SK-N-SH treated with all-trans-retinoic acid at 6 μM for 48 hours (cell line): ENCODE measurements around the gene RHOU.

Experiments used
- ARNTL ChIP-seq: fragments of 450-650 bp; formaldehyde crosslinking; IDR thresholded peaks from 2 replicates; pipeline ENCODE4 v1.5.0; 2020; ENCODE audit warnings: low read depth, mild to moderate bottlenecking, moderate library complexity, borderline replicate concordance
- CSDC2 ChIP-seq: fragments of 250-450 bp; sonication (Bioruptor Pico); IDR thresholded peaks from 2 replicates; pipeline ENCODE4 v1.5.0; 2020; ENCODE audit warnings: mild to moderate bottlenecking, moderate library complexity
- ISL1 ChIP-seq: fragments of 250-450 bp; sonication (Bioruptor Pico); IDR thresholded peaks from 2 replicates; pipeline ENCODE4 v2.1.2; 2022; ENCODE audit warnings: mild to moderate bottlenecking, moderate library complexity
- OSR1 ChIP-seq: fragments of 250-450 bp; sonication (Bioruptor Pico); IDR thresholded peaks from 2 replicates; pipeline ENCODE4 v1.8.0; 2022; ENCODE audit warnings: moderate library complexity, mild to moderate bottlenecking, inconsistent platforms
- SNAI2 ChIP-seq: fragments of 250-450 bp; sonication (Bioruptor Pico); IDR thresholded peaks from 2 replicates; pipeline ENCODE4 v1.5.0; 2020; ENCODE audit warnings: mild to moderate bottlenecking, moderate library complexity
- TCF4 ChIP-seq: fragments of 250-450 bp; sonication (Bioruptor Pico); IDR thresholded peaks from 2 replicates; pipeline ENCODE4 v1.8.0; 2021; ENCODE audit warnings: mild to moderate bottlenecking, moderate library complexity, borderline replicate concordance
- ZC3H10 ChIP-seq: fragments of 250-450 bp; sonication (Bioruptor Pico); IDR thresholded peaks from 2 replicates; pipeline ENCODE4 v1.5.1; 2021; ENCODE audit warnings: mild to moderate bottlenecking, moderate library complexity
- ZNF565 ChIP-seq: fragments of 450-650 bp; formaldehyde crosslinking; conservative IDR thresholded peaks from 2 replicates; pipeline ENCODE4 v1.5.0; 2020; ENCODE audit warnings: low read depth, mild to moderate bottlenecking, moderate library complexity
- ZNF8 ChIP-seq: fragments of 450-650 bp; formaldehyde crosslinking; IDR thresholded peaks from 2 replicates; pipeline ENCODE4 v1.5.0; 2020; ENCODE audit warnings: mild to moderate bottlenecking, moderate library complexity
- TF ChIP-seq, protein P1 (sequence below): fragments of 250-450 bp; sonication (Bioruptor Pico); IDR thresholded peaks from 2 replicates; pipeline ENCODE4 v1.8.0; 2021; ENCODE audit warnings: low read depth, mild to moderate bottlenecking, moderate library complexity, borderline replicate concordance

DNA sequence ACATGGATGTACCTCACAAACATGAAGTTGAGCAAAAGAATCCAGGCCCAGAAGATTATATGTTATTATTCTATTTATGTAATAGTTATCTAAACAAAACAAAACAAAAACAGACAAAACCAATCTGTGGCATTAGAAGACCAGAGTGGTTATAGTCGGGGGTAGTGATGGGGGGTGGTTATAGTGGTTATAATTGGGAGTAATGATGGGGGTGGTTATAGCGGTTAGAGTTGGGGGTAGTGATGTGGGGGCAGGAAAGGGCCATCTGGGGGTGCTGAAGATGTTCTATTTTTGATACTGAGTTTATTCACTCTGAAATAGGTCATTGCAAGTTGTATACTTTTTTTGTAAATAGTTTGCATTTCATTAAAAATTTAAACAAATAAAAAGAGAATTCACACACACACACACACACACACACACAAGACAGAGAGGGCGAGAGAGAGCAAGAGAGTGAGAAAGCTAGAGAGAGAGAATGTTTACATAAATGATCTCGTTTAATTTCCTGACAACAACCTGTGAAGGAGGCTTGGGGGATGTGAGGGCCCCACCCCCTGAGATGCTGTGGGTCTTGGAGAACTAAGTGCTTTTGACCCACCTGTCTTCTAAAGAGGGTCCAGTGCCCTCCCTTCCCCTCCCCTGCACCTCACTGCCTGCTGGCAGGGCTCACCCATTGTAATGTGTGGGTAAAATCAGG, 37.4 kb downstream of the RHOU start:
- TF ChIP-seq OSR1 (no peak), ZNF8 (CRISPR knock-in tag) (no peak), ZC3H10 (no peak), ARNTL (no peak), ISL1 (CRISPR knock-in tag) (no peak), SNAI2 (CRISPR knock-in tag) (no peak), TCF4 (CRISPR knock-in tag) (no peak), ZNF565 (CRISPR knock-in tag) (no peak), CSDC2 (no peak)
- TF ChIP-seq, protein P1, sequence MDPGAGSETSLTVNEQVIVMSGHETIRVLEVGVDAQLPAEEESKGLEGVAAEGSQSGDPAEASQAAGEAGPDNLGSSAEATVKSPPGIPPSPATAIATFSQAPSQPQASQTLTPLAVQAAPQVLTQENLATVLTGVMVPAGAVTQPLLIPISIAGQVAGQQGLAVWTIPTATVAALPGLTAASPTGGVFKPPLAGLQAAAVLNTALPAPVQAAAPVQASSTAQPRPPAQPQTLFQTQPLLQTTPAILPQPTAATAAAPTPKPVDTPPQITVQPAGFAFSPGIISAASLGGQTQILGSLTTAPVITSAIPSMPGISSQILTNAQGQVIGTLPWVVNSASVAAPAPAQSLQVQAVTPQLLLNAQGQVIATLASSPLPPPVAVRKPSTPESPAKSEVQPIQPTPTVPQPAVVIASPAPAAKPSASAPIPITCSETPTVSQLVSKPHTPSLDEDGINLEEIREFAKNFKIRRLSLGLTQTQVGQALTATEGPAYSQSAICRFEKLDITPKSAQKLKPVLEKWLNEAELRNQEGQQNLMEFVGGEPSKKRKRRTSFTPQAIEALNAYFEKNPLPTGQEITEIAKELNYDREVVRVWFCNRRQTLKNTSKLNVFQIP (CRISPR knock-in tag) = no peak
